Activated CD8-positive, alpha-beta T cell treated with anti-CD3 and anti-CD28 coated beads for 36 hours (primary cell): ENCODE data around the gene SOX21. TPM values are rescaled to one million over a fixed set of nuclear protein-coding genes. Genes with fewer than 3 reads are reported as not detected.

Source experiments
- ATAC-seq: fragments of 200-7000 bp; cut with Tn5 transposase; one replicate; pipeline ENCODE4 v1.10.0; 2021; ENCODE audit warnings: mild to moderate bottlenecking, moderate library complexity
- CTCF ChIA-PET: fragments of 350-600 bp; sonication (Branson Sonifier 250); formaldehyde crosslinking; loops from one replicate; lab custom pipeline; 2021; ENCODE audit warnings: antibody characterized with exemption; lab: Charles Lee
- POLR2A ChIA-PET: fragments of 350-600 bp; sonication (Branson Sonifier 250); formaldehyde crosslinking; loops from one replicate; lab custom pipeline; 2021; ENCODE audit warnings: antibody characterized with exemption; lab: Charles Lee
- DNase-seq: peaks from one replicate; pipeline ENCODE4 v3.0.0-alpha.2; 2020
- H3K27ac Mint-ChIP-seq: one replicate; pipeline ENCODE4 v1.8.0; 2021; ENCODE audit warnings: mild to moderate bottlenecking, mixed read lengths
- H3K27me3 Mint-ChIP-seq: one replicate; pipeline ENCODE4 v1.8.0; 2021; ENCODE audit warnings: mixed read lengths
- H3K36me3 Mint-ChIP-seq: one replicate; pipeline ENCODE4 v1.8.0; 2021; ENCODE audit warnings: low read depth, mixed read lengths
- H3K4me1 Mint-ChIP-seq: one replicate; pipeline ENCODE4 v1.8.0; 2021; ENCODE audit warnings: low read depth, mixed read lengths
- H3K4me3 Mint-ChIP-seq: one replicate; pipeline ENCODE4 v1.8.0; 2021; ENCODE audit warnings: mild to moderate bottlenecking, moderate library complexity, mixed read lengths
- H3K9me3 Mint-ChIP-seq: one replicate; pipeline ENCODE4 v1.8.0; 2021; ENCODE audit warnings: mixed read lengths
- intact Hi-C: fragments of 100-400 bp; cut with micrococcal nuclease; formaldehyde crosslinking; loops from one replicate; pipeline ENCODE4 v1.10.0; 2022
- total RNA-seq, 2 experiments: library from RNA; stranded (reverse); gene quantifications; one replicate each; pipeline ENCODE4 v1.2.3, GENCODE V29; 2021
- TF ChIP-seq, protein P1 (sequence below): fragments of 200-600 bp; IDR thresholded peaks from one replicate; pipeline ENCODE4 v1.8.0; 2022; ENCODE audit warnings: antibody characterized with exemption, mild to moderate bottlenecking

SOX21 gene
- total RNA-seq, 2 experiments from 2014 or later = not detected

DNA sequence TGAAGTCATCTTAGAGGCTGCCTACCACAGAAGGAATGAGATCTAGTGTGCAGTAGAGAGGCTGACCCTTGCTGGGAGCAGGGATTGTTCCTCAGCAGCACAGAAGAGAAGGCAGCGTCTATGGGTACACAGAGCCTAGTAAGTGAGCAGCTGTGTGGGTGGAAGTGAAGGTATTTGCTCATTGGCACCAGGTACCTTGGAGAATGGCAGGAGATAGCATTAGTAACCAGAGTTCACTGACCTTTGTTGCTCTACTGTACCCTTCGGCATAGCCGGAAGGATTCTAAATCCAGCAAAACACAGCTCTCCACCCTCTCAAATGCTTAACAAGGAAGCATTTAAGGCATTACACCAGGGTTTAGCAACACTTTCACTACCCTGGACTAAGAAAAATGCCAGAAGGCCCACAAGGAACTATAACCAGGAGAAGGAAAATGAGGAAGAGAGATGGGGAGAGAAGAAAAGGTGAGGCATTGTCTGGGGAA lies 12.3 kb downstream of the SOX21 start:
- peaks cover 3% of the 10 kb centered on the region for H3K4me1 Mint-ChIP-seq
- no peak overlapping the region for H3K27ac Mint-ChIP-seq
- H3K9me3 Mint-ChIP-seq = no peaks in the 10 kb centered on the region
- TF ChIP-seq, protein P1, sequence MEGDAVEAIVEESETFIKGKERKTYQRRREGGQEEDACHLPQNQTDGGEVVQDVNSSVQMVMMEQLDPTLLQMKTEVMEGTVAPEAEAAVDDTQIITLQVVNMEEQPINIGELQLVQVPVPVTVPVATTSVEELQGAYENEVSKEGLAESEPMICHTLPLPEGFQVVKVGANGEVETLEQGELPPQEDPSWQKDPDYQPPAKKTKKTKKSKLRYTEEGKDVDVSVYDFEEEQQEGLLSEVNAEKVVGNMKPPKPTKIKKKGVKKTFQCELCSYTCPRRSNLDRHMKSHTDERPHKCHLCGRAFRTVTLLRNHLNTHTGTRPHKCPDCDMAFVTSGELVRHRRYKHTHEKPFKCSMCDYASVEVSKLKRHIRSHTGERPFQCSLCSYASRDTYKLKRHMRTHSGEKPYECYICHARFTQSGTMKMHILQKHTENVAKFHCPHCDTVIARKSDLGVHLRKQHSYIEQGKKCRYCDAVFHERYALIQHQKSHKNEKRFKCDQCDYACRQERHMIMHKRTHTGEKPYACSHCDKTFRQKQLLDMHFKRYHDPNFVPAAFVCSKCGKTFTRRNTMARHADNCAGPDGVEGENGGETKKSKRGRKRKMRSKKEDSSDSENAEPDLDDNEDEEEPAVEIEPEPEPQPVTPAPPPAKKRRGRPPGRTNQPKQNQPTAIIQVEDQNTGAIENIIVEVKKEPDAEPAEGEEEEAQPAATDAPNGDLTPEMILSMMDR = no peak
- CTCF ChIA-PET = no interaction called here
- POLR2A ChIA-PET = no interaction called here
- ATAC-seq = no peak
- H3K4me3 Mint-ChIP-seq = no peak overlapping the region
- no peak for DNase-seq
- peaks cover 65% of the 10 kb centered on the region for H3K27me3 Mint-ChIP-seq
- no peaks in the 10 kb centered on the region for H3K36me3 Mint-ChIP-seq
- intact Hi-C loops = no loop called here

- Mint-ChIP-seq H3K36me3 (no peaks in the 10 kb centered on the region), H3K27ac (no peak overlapping the region), H3K9me3 (no peaks in the 10 kb centered on the region), H3K4me3 (no peak overlapping the region), H3K4me1 (no peaks in the 10 kb centered on the region), H3K27me3 (peaks cover 34% of the 10 kb centered on the region)
- DNase-seq (no peak), ATAC-seq (no peak)
- ChIA-PET CTCF (no interaction called here), POLR2A (no interaction called here)
- TF ChIP-seq, protein P1 = no peak
- intact Hi-C loops = no loop called here
These were observed 16.2 kb downstream of the SOX21 start for GRCh38 chr13:94696171-94696570.

DNA sequence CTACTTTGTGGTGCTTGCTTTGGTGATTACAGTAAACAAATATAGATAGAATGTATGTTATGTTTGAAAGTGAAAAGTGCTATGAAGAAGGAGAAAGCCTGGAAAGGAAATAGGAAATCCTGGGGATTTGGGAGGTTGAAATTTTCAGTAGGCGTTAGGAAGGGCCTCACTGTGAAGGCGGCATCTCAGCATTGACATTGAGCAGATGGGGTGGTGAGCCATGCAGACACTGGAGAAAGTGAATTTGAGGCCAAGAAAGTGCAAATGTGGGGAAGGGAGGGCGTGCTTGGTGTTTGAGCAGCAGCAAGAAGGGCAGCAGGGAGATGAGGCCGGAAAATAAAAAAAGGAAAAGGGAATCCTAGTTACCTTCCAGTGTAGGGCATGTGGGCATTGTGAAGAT lies 20.3 kb downstream of the SOX21 start:
- ChIA-PET CTCF (no interaction called here), POLR2A (no interaction called here)
- no peak overlapping the region for H3K4me3 Mint-ChIP-seq
- intact Hi-C loops = no loop called here
- no peaks in the 10 kb centered on the region for H3K4me1 Mint-ChIP-seq
- H3K9me3 Mint-ChIP-seq = no peaks in the 10 kb centered on the region
- H3K27ac Mint-ChIP-seq = no peak overlapping the region
- no peak for DNase-seq
- H3K36me3 Mint-ChIP-seq = no peaks in the 10 kb centered on the region
- TF ChIP-seq, protein P1 = no peak
- peaks cover 15% of the 10 kb centered on the region for H3K27me3 Mint-ChIP-seq
- no peak for ATAC-seq

GRCh38 chr13:94683409-94683808 lies 28.9 kb downstream of the SOX21 start:
- Mint-ChIP-seq H3K4me3 (no peak overlapping the region), H3K27me3 (peaks cover 27% of the 10 kb centered on the region), H3K27ac (no peak overlapping the region), H3K4me1 (no peaks in the 10 kb centered on the region), H3K36me3 (no peaks in the 10 kb centered on the region), H3K9me3 (no peaks in the 10 kb centered on the region)
- intact Hi-C loops = no loop called here
- ChIA-PET POLR2A (no interaction called here), CTCF (interaction anchor here (0.9 kb wide), 1 partner anchor 62 kb away, joined by 3 read pairs; no protein-coding TSS in a partner anchor)
- TF ChIP-seq, protein P1 = no peak
- DNase-seq (no peak), ATAC-seq (no peak)

- H3K9me3 Mint-ChIP-seq = no peaks in the 10 kb centered on the region
- intact Hi-C loops = no loop called here
- no peak overlapping the region for H3K27ac Mint-ChIP-seq
- CTCF ChIA-PET = no interaction called here
- ATAC-seq (no peak), DNase-seq (no peak)
- peaks cover 30% of the 10 kb centered on the region for H3K27me3 Mint-ChIP-seq
- TF ChIP-seq, protein P1 = no peak
- no peak overlapping the region for H3K4me3 Mint-ChIP-seq
- H3K4me1 Mint-ChIP-seq = no peaks in the 10 kb centered on the region
- POLR2A ChIA-PET = no interaction called here
- H3K36me3 Mint-ChIP-seq = no peaks in the 10 kb centered on the region
These were observed 30.1 kb downstream of the SOX21 start for GRCh38 chr13:94682229-94682628.
